ENCODE data around the gene SLC39A1.

SLC39A1 gene

DNA sequence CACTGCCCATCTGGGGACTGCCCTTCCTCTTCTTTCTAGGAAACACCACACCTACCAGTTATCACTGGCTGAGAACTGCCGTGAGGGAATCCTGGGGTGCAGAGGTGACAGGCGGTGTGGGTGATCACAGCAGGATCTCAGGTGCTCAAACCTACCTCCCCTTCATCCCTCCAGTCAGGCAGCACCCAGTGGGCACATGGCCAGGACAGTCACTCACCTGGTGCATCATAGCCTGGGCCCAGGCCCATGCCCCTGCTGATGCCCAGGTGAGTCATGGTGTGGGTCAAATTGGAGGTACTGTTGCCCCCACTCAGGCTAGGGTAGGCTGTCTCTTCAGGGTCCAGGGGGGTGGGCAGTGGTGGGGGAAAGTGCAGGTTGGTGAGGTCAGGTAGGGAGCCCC is 11.5 kb downstream of the SLC39A1 start:
- DNase-seq = no peak

DNA sequence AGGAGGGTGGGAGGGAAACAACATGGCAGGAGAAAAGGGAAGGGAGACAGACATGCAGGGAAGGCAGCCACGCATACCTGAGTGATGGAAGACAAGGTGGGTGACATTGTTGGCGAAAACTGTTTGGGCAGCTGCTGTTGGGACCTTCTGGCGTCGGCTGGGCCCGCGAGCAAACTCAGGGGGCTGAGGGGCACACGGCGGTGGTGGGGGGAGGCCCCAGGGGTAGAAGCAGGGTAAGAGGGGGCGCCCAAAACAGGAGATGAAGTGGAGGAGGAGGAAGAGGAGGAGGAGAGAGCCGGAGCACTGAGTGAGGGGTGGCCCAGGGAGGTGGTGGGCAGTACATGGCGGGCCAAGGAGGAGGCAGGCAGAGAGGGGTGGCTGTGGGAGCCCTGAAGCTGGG is 12.2 kb downstream of the SLC39A1 start:
- DNase-seq = no peak

DNA sequence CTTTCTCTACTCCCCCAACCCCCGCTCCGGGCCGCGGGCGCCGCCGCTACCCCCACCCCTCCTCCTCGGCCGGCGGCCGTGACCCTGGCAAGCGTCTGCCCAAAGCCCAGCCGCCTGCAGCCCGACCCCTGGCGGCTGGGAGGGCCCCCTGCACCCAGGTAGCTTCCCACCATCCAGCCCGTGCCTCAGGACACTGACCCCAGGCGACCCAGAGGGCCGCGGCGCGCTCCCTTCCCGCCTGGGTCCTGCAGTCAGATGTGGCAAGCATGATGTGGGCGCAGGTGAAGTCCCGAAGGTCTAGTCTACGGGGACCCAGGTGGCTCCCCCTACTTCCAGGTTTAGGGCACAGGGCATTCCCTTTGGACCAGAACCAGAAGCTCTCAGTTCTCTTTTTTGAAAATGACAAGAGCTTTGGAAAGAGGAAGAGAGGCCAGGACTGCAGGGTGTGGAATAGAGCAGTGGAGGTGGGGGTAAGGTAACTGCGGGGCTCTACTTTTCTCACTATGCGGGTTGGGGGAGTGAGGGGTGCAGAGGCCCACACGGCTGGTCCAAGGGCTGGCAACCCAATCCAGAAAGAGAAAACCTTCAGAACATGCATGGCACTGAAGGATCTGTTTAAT is 16.6 kb downstream of the SLC39A1 start, which contains the start of gene DENND4B:
Gene DENND4B, minus strand, starts transcription at position 97 of the 620 bp plus-strand sequence. CDS start 2,344 bp downstream, outside the sequence.
- DNase-seq = peak; percentile 77

DNA sequence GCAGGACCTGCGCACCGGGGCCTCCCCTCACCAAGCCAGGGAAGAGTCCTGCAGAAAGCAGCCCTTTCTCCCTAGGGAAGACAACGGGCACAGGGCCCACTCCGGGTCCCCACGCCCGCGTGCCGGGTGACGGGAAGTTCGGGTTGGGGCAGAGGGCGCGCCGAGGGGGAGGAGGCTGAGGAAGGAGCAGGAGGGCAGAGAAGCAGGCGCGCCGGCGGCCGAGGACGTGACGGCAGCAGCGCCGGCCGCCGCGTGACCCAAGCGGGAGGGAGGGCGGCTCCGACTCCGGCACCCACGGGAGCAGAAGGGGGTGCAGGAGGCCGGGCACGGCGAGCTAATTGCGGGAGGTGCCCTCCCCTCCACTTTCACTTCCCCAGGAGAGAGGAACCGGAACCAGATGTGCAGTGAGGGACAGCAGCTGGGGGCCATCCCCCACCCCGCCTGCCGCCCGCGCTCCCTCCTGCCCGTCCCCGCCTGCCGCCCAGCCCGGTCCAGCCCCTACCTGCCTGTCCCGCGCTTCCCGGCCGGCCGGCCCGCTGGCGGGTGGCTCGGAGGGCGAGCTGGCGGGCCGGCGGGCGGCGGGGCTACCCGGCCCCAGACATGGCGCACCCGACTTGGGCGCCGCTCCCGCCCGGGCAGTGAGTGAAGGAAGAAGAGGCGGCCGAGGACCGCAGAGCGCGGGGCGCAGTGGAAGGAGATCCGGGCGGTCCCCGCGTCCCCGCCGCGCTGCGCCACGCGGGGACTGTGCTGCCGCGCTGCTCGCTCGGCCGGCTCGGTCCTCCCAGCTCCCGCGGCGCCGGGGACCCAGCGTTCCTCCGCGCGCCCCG is 17.3 kb downstream of the SLC39A1 start:
- DNase-seq = peak; percentile 49

DNA sequence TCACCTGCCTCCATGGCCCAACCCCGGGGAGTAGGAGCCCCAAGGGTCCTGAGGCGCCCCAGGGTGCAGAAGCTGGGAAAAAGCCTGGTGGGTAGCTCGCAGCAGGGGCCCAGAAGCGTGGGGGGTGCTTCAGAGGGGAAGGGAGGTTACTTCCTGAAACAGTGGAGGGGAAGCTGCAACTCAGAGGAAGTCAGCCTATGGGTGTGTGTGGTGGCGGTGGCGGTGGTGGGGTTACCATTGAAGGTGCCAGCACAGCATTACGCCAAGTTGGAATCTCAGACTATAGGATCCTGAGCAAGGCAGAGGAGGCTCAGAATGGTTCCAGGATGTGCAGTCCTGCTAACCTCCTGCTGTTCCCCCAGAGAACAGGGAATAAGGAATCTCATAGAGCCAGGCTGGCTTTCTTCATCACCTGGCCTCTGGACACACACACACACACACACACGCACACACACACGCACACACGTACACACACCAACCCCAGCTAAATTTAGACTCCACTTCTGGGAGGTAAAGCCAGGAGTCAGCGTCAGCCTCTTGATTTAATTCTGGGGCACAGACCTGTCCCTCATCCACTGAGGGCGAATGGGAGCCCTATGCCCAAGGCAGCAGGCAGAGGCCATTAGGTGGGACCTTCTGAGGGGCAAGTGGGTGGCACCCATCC is 18.1 kb downstream of the SLC39A1 start:
- no peak for DNase-seq

DNA sequence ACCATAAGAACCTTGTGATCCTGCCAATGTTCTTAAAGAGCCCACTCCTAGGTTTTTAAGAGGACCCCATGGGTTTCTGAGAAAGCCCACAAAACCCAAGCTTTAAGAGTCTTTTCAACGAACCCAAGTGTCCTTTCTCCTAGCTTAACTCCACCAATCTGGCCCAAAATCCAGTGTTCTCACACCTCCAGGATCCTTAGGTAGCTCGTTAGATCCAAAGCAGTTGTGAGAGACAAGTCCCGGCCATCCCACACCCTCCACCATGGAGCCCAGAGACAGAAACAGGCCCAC is 18.6 kb downstream of the SLC39A1 start:
- no peak for DNase-seq

DNA sequence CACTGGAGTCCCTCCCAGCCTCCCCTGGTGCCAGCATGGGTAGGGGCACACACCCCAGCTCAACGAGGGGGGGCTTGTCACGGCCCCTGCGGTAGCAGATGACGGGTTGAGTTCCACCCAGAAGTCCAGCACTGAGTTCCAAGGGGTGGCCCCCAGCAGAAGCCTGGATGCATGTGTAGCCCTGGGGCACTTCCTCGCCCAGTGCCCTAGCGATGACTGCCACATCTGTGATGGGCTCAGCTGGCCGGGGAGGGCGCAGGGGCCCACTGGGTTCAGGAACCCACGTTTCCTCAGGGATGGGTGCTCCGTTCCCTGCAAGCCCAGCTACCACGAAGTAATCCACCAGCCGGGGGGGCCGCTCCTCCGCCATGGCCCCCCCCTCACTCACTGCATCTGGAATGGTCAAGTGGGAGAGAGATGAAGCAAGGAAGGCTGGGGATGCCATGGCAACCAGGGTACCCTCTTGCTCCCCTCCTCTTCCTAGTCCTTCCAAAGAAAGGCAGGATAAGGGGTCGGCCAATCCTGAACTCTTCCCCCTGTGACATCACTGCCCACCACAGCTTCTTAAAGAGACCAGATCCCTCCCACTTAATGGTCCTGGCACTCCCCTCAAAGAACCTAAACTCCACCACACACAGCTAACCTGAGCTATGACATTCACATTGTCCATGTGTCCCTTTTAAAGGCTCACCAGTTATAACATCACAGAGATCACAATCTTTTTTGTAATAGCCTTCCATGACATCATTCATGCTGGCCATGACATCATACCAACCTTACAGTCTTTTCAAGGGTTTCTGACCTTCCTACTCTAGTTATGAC is 19.1 kb downstream of the SLC39A1 start:
- DNase-seq = no peak

DNA sequence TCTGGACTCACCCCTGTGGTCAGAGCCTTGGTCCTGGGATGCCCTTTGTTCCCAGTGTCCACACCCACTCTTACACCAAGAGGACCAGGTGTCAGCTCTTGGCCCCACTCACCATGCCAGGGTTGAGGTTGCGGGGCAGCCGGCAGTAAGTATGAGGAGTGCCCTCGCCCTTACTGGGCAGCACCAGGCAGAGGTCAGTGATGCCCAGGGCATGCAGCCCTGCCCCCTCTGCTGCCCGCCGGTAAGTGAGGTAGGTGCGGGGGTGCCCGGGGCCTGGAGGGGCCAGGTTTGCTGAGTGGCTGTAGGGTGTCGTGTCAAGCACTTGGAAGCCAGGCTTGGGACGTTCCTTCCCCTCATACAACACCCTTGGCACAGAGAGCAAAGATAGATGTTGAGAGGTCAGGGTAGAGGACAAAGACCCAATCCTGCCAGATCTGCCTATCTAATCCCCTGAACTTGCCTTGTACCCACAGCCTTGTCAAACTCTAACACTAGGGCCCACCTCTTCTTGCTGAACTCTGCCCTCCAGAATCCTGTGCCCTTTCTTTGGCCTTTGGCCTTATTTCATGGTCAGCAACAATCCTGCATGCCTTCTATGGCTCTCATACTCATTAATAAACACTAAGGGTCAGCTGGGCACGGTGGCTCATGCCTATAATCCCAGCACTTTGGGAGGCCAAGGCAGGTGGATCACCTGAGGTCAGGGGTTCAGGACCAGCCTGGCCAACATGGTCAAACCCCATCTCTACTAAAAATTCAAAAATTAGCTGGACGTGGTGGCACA is 20.4 kb downstream of the SLC39A1 start:
- DNase-seq = no peak

DNA sequence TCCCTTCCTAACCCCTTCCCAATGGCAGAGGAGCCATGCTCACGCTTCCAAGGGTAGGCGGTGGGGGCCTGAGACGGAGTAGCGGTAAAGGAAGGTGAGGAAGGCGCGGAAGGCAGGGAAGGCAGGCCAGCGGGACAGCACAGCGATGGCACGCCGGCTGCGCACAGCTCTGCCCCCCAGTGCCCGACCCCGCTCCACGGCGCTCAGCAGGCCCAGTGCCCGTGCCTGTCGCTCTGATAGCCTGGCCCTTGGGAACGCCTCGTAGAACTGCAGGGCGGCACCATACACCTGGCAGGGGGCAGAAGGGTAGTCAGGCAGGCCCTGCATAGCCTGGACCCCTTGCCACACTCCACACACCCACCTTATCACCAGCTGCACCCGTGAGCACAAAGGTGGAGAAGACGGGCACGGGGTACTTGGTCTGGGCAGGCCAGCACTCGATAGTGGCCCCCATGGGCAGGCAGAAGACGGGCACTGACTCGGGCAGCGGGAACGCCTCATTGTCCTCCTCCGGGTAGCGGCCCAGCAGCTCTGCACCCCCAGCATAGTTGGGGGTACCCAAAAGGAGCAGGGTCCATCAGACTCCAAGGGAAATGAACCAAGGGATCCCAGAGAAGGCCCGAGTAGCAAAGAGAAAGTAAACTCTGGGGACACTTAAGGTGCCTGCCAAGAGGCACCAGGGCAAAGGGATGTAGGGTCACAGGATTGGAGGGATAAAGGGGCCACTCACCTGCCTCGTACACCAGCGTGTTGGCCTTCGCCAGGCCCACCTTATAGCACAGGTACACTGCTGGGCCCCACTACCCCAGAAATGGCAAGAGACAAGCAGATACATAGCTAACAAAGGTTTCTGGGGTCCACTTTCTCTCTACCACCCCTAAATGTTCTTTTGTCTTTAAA is 21.3 kb downstream of the SLC39A1 start:
- no peak for DNase-seq

DNA sequence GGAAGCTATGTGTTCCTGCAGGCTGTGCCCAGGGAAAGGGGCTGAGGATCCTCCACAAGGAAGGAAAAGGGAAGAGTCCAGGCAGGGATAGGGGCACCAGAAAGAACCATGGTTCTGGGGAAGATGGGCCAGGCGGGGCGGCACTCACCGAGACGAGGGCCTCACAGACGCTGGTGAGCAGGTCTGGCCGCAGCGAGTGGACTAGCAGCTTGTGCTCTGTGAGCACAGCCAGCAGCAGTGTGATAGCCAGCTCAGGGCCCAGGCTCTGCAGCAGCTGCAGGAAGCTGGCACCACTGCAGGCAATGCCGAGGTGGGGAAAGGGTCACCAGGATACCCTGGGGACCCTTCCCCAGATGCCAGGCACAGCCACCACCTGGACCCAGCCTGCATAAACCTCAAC is 22.6 kb downstream of the SLC39A1 start:
- DNase-seq = no peak

DNA sequence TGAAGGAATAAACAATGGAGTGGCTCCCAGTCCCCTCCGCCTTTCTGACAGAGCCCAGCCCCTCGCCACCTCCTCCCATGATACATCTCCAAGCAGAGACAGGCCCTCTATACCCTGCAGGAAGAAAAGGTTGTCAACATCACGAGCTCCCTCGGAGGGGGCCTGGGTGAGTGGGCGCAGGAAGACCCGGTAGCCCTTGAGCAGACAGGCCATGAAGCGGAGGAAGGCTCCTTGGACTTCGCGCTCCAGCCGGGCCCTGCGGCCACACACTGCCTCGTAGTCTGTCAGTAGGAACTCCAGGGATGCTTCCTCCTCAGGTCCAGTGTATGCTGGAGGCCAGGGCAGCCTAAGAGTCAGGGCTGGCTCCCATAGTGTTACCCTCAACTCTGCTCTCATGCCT is 23.9 kb downstream of the SLC39A1 start:
- no peak for DNase-seq

DNA sequence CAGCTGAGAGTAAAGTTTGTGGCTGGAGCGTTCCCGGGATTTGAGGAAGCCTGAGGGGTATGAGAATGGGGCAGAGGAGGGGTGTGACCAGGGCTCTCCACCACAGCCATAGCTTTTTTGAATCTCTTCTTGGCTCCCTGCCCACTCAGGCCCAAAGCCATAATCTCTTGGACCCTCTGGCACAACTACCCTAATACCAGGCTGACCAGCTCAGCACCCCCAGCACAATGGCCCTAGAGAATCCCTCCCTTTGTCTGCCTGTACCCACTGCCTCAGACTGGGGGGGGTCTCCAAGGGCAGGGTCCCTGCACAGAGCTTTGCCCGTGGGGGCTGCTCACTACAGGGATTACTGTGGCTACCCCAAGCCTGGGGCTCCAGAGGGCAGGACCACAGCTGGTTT is 24.3 kb downstream of the SLC39A1 start:
- no peak for DNase-seq

DNA sequence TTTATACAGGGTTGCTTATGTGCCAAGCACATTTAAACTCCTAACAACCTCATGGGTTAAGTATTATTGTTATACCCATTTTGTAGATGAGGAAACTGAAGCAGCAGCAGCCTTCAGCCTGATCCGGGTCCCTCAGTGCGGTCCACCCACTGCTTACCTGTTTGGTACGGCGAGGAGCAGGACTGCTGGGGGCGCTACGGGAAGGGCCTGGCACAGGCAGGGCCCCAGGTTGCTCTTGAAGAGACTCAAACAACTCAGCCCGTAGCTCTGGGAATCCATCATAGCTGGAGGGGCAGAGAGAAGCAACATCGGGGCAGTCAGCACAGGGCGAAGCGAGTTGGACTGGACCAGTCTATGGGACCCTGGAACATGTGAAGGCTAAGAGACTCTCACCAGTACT is 26.0 kb downstream of the SLC39A1 start:
- no peak for DNase-seq

DNA sequence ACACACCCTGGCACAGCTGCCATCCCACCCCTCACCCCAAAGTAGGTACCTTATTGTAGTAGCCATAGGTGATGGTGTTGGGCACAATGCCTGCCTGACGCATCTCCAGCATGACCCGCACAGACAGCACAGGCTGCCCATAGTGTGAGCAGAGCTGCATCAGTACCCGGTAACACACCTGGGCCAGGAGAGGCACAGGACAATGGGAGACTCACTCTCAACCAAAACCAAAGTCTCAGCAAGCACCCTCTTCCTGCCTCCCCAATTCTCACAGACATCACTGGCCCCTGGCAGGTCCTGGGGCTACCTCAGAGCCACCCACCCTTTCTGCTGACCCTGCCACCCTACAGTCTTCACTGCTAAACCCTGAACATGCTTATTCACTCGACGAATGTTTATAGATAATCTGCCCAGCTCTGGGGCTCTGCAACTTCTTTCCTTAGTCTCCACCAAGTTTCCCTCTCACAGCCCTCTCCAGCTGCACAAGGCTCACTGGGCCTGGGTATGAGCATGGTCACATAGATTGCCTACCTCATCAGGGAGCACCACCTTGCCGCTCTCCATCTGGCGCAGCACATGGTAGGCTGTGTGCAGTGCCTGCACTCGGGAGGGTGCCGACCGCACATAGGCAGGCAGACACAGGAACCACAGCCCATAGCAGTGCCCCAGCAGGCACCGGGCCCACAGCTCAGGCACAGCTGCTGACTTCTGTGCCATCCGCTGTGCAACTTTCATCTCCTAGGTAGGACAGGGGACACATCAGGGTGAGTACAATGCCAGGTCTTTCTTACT is 27.1 kb downstream of the SLC39A1 start:
- no peak for DNase-seq

DNA sequence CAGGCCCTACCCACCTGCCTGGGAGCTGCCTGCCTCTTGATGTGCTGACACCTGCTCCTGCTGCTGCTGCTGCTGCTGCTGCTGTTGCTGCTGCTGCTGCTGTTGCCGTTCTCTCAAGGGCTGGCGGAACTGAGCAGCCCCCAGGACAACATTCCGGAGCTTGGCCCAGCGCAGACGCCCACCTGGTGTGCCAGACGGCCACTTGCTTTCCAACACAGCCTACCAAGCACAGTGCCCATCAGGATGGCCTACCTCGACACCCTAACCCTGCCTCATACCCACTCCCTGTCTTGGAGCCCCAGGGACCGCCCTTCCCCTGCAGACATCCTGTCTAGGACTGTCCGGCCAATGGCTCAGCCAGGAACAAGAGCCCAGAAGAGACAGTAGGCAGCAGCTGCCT is 28.6 kb downstream of the SLC39A1 start:
- no peak for DNase-seq

DNA sequence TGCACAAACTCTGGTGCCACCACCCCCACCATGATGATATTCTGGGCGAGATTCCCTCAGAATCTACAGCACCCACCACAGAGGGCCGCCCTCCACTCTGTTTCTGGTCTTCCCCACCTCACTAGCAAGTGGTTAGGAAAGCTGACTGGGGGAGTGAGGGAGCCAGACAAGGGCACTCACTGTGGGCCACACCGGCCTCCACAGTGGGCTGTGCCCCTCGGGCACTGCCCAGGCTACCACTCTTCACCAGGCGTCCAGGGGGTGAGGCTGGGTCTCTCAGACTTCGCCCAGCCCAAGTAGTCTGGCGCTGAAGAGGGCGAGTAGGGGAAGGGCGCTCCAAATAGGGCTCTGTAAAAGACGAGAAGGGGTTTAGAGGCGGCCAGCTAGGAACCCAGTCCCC is 29.4 kb downstream of the SLC39A1 start:
- DNase-seq = no peak

DNA sequence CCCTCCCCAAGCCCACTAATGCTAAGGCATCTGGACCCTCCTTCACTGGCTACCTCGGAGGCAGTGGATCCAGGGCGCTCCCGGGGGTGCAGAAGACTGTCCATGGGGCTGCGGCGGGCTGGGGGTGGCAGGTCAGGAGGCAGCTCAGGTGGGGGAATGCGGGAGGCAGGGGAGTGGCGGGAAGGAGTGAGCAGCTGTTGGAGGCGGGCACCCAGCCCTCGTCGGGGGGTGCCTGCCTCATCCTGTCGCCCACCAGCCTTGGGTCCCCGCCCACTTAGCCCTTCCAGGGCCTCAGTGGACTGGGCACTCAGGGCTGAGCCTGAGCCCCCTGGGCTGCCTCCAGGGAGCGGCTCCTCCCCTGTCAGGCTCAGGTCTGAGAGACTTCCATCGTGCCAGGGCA is 29.9 kb downstream of the SLC39A1 start:
- DNase-seq = no peak

DNA sequence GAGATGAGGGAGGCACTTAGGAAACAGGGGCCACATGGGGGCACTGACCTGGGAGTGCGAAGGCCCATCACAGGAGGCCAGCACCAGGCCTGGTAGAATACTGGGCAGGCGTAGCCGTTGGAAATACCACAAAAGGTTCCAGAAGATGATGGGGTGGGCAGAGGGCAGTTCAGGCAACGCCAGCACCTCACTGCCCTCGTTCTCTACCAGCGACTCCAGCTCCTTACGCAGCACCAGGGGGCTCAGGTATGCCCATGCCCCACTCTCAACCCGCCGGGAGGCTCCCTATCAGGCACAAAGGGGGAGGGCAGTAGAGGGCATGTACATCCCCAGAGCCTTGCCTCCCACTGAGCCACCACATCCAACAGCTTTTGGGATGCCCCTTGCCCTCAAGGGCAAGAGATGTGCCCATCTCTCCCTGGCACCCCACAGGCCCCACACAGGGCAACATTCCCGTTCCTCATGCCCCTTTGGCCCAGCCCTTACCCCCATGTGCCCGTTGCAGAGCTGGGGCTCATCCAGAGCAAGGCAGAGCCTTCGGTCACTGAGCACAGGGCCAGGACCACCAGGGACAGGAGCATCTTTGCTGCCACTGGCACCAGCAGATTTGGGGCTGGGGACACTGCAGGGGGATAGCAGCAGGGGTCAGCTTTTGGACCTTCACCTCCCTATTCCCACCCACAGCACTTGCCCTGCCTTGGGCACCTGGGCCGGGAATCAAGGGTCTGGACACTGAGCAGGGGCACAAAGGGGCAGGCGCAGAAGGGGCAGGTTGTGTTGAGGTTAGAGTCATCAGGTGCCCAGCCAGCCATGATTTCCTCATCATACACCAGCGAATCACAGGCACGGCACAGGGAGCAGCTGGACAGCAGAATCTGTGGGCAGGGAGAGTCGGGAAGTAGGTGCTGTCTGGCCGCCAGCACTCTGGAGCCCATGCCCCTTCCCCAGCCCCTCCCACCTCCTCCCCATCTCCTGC is 30.9 kb downstream of the SLC39A1 start:
- no peak for DNase-seq
